NCI-H187 (cell line): ENCODE measurements around the gene GATA3.

Experiments used
- DNase-seq, 2 experiments: peaks; one replicate each; lab custom pipeline; 2025; lab: John Stamatoyannopoulos, UW

GATA3 gene

GRCh38 chr10:8037941-8038894, 16.3 kb upstream of the GATA3 start:
- no peak for DNase-seq

- no peak for DNase-seq
Measured at GRCh38 chr10:8039321-8039881, 15.1 kb upstream of the GATA3 start.

- no peak for DNase-seq
Measured at GRCh38 chr10:8040651-8041050, 13.8 kb upstream of the GATA3 start.

GRCh38 chr10:8041284-8041991, 13.1 kb upstream of the GATA3 start:
- no peak for DNase-seq

GRCh38 chr10:8041992-8042720, 12.3 kb upstream of the GATA3 start:
- DNase-seq, result no peak

- no peak for DNase-seq
Measured at GRCh38 chr10:8042721-8043568, 11.5 kb upstream of the GATA3 start.

GRCh38 chr10:8043569-8044306, 10.8 kb upstream of the GATA3 start:
- DNase-seq, result no peak

GRCh38 chr10:8044331-8044907, 10.1 kb upstream of the GATA3 start:
- no peak for DNase-seq

- DNase-seq, result no peak
Measured at GRCh38 chr10:8044908-8045725, 9.4 kb upstream of the GATA3 start.

GRCh38 chr10:8045726-8046494, 8.6 kb upstream of the GATA3 start:
- no peak for DNase-seq

- no peak for DNase-seq
Measured at GRCh38 chr10:8047452-8048280, 6.8 kb upstream of the GATA3 start.

GRCh38 chr10:8048281-8049008, 6.0 kb upstream of the GATA3 start:
- DNase-seq, result no peak

GRCh38 chr10:8049045-8049864, 5.2 kb upstream of the GATA3 start:
- DNase-seq, result no peak

GRCh38 chr10:8049865-8050555, 4.5 kb upstream of the GATA3 start:
- no peak for DNase-seq

GRCh38 chr10:8050556-8051108, 3.9 kb upstream of the GATA3 start:
- DNase-seq, result no peak
